H1 (cell line): Measurements from ENCODE around the gene LY86. TPM values are rescaled to one million over a fixed set of nuclear protein-coding genes. Genes with fewer than 3 reads are reported as not detected.

Experiments used
- CTCF ChIA-PET: fragments of 300-600 bp; sonication (Branson Sonifier 250); formaldehyde crosslinking; loops from one replicate; lab custom pipeline; 2021; ENCODE audit not compliant: partially characterized antibody; lab: Charles Lee
- POLR2A ChIA-PET: fragments of 300-600 bp; sonication (Branson Sonifier 250); formaldehyde crosslinking; loops from one replicate; lab custom pipeline; 2021; ENCODE audit warnings: inconsistent platforms; ENCODE audit not compliant: partially characterized antibody; lab: Charles Lee
- DNase-seq, 2 experiments: peaks; one replicate each; pipeline versions ENCODE4 v3.0.0 to v3.0.0-alpha.2; 2010 to 2022; ENCODE audit warnings: low spot score in 2 of 2, low read depth in 1 of 2, mixed read lengths in 1 of 2
- FAIRE-seq: peaks from 2 replicates; lab custom pipeline; 2011; peaks lifted over from hg19 to GRCh38; lab: Jason Lieb, UNC
- H2AFZ ChIP-seq: 2 replicates; pipeline ENCODE4 v1.8.1; 2012; ENCODE audit warnings: low read length, inconsistent platforms
- H2AK5ac ChIP-seq: 2 replicates; pipeline ENCODE4 v1.6.1; 2013; ENCODE audit warnings: low read depth, low read length
- H2BK120ac ChIP-seq: replicated peaks from 2 replicates; pipeline ENCODE3; 2013; ENCODE audit warnings: low read depth, low read length, inconsistent platforms
- H2BK12ac ChIP-seq: 2 replicates; pipeline ENCODE4 v1.6.1; 2013; ENCODE audit warnings: low read depth, low read length
- H2BK15ac ChIP-seq: 2 replicates; pipeline ENCODE4 v1.6.1; 2013; ENCODE audit warnings: low read length
- H2BK20ac ChIP-seq: 2 replicates; pipeline ENCODE4 v1.6.1; 2013; ENCODE audit warnings: low read length
- H2BK5ac ChIP-seq: 2 replicates; pipeline ENCODE4 v1.6.1; 2013; ENCODE audit warnings: low read depth, low read length
- H3K14ac ChIP-seq: 2 replicates; pipeline ENCODE4 v1.6.1; 2013; ENCODE audit warnings: inconsistent platforms; ENCODE audit not compliant: insufficient read length
- H3K18ac ChIP-seq: 2 replicates; pipeline ENCODE4 v1.6.1; 2013; ENCODE audit warnings: low read length; ENCODE audit errors: extremely low read depth
- H3K23ac ChIP-seq: 2 replicates; pipeline ENCODE4 v1.6.1; 2013; ENCODE audit warnings: inconsistent platforms; ENCODE audit not compliant: insufficient read length
- H3K23me2 ChIP-seq: 2 replicates; pipeline ENCODE4 v1.6.1; 2013; ENCODE audit warnings: low read depth, low read length
- H3K27ac ChIP-seq: 2 replicates; pipeline ENCODE4 v1.6.1; 2011; ENCODE audit warnings: low read depth, low read length, inconsistent platforms
- H3K27me3 ChIP-seq, 4 experiments: replicated peaks in 1 of 4; 1 replicate in 1 of 4; 2 replicates in 3 of 4; pipeline versions ENCODE4 v1.6.1 to v1.8.1; 2011 to 2013; ENCODE audit warnings: low read length in 3 of 4, mild to moderate bottlenecking in 3 of 4, inconsistent platforms in 2 of 4, mixed read lengths in 2 of 4, moderate library complexity in 1 of 4; ENCODE audit not compliant: control insufficient read depth in 3 of 4, insufficient read depth in 3 of 4; ENCODE audit errors: extremely low read depth in 1 of 4
- H3K36me3 ChIP-seq, 4 experiments: 2 replicates each; pipeline versions ENCODE4 v1.6.1 to v1.8.1; 2011 to 2013; ENCODE audit warnings: mild to moderate bottlenecking in 4 of 4, low read length in 3 of 4, moderate library complexity in 2 of 4, control low read depth in 1 of 4, inconsistent platforms in 1 of 4; ENCODE audit not compliant: insufficient read depth in 4 of 4, control insufficient read depth in 2 of 4
- H3K4ac ChIP-seq: replicated peaks from 2 replicates; pipeline ENCODE3; 2013; ENCODE audit warnings: low read length, low read depth, mixed read lengths, inconsistent platforms; ENCODE audit not compliant: insufficient read length
- H3K4me1 ChIP-seq, 4 experiments: replicated peaks in 1 of 4; 1 replicate in 1 of 4; 2 replicates in 3 of 4; pipeline versions ENCODE4 v1.6.1 to v1.8.1; 2011 to 2013; ENCODE audit warnings: low read length in 3 of 4, inconsistent platforms in 2 of 4, mixed read lengths in 1 of 4; ENCODE audit not compliant: insufficient read depth in 4 of 4, control insufficient read depth in 3 of 4
- H3K4me2 ChIP-seq, 2 experiments: 2 replicates each; pipeline versions ENCODE4 v1.6.1 to v1.8.1; 2011 to 2013; ENCODE audit warnings: low read depth in 2 of 2, low read length in 2 of 2, control low read depth in 1 of 2, inconsistent platforms in 1 of 2, mild to moderate bottlenecking in 1 of 2; ENCODE audit not compliant: insufficient read depth in 1 of 2
- H3K4me3 ChIP-seq, 4 experiments: fragments of 200-600, 300-600 bp in 1 of 4; sonication (generic), shearing (Covaris generic), sonication (Bioruptor Twin) in 1 of 4; 2 replicates each; pipeline versions ENCODE4 v1.5.1 to v1.8.1; 2011 to 2016; ENCODE audit warnings: low read length in 4 of 4, low read depth in 3 of 4, control low read depth in 2 of 4, inconsistent platforms in 2 of 4, mild to moderate bottlenecking in 2 of 4, mixed read lengths in 1 of 4, moderate library complexity in 1 of 4; ENCODE audit not compliant: insufficient read depth in 2 of 4; ENCODE audit errors: extremely low read depth in 1 of 4
- H3K56ac ChIP-seq: replicated peaks from 2 replicates; pipeline ENCODE3; 2013; ENCODE audit warnings: low read depth, mild to moderate bottlenecking, mixed read lengths, low read length, inconsistent platforms; ENCODE audit not compliant: insufficient read length
- H3K79me1 ChIP-seq: 2 replicates; pipeline ENCODE4 v1.6.1; 2013; ENCODE audit warnings: low read depth, low read length, control low read depth
- H3K79me2 ChIP-seq, 2 experiments: 2 replicates each; pipeline versions ENCODE4 v1.6.1 to v1.8.1; 2012 to 2013; ENCODE audit warnings: low read length in 2 of 2, mild to moderate bottlenecking in 2 of 2, inconsistent platforms in 1 of 2; ENCODE audit not compliant: insufficient read depth in 2 of 2, control insufficient read depth in 1 of 2
- H3K9ac ChIP-seq, 4 experiments: replicated peaks in 1 of 4; 1 replicate in 1 of 4; 2 replicates in 3 of 4; pipeline versions ENCODE4 v1.6.1 to v1.8.1; 2011 to 2013; ENCODE audit warnings: low read depth in 3 of 4, low read length in 3 of 4, control low read depth in 2 of 4, mild to moderate bottlenecking in 2 of 4, moderate library complexity in 2 of 4, inconsistent platforms in 1 of 4; ENCODE audit errors: extremely low read depth in 1 of 4
- H3K9me3 ChIP-seq, 2 experiments: 2 replicates each; pipeline versions ENCODE4 v1.6.1 to v1.8.1; 2012 to 2013; ENCODE audit warnings: mild to moderate bottlenecking in 2 of 2, moderate library complexity in 2 of 2, control low read depth in 1 of 2, inconsistent platforms in 1 of 2, low read depth in 1 of 2, low read length in 1 of 2, mixed read lengths in 1 of 2; ENCODE audit not compliant: insufficient read depth in 2 of 2
- H4K20me1 ChIP-seq, 2 experiments: replicated peaks in 1 of 2; 2 replicates each; pipeline versions ENCODE3 to v1.8.1; 2011 to 2013; ENCODE audit warnings: inconsistent platforms in 2 of 2, low read length in 2 of 2, mild to moderate bottlenecking in 1 of 2; ENCODE audit not compliant: insufficient read depth in 2 of 2, control insufficient read depth in 1 of 2
- H4K5ac ChIP-seq: 2 replicates; pipeline ENCODE4 v1.6.1; 2013; ENCODE audit warnings: low read length, low read depth, mixed read lengths, inconsistent platforms; ENCODE audit not compliant: insufficient read length
- H4K8ac ChIP-seq: 2 replicates; pipeline ENCODE4 v1.8.0; 2013; ENCODE audit warnings: mild to moderate bottlenecking, moderate library complexity, low read length, inconsistent platforms; ENCODE audit not compliant: insufficient read depth; ENCODE audit errors: extremely low read depth
- H4K91ac ChIP-seq: replicated peaks from 2 replicates; pipeline ENCODE3; 2013; ENCODE audit warnings: low read length, mixed read lengths, inconsistent platforms; ENCODE audit not compliant: insufficient read length
- ASH2L ChIP-seq: fragments of 200-600, 300-600 bp; sonication (generic); IDR thresholded peaks from one replicate; pipeline ENCODE4 v1.7.1; 2017; ENCODE audit warnings: low read length
- CHD2 ChIP-seq: IDR thresholded peaks from 2 replicates; pipeline ENCODE4 v1.6.1; 2012; ENCODE audit warnings: low read length, improper control_type of control experiment
- FOSL1 ChIP-seq: IDR thresholded peaks from 2 replicates; pipeline ENCODE4 v1.6.1; 2011; ENCODE audit warnings: mild to moderate bottlenecking, low read depth, low read length, moderate library complexity; ENCODE audit not compliant: insufficient read depth
- HDAC2 ChIP-seq, 2 experiments: fragments of 300-600 bp in 1 of 2; sonication (generic) in 1 of 2; IDR thresholded peaks; 2 replicates each; pipeline ENCODE4 v1.6.1; 2011 to 2012; ENCODE audit warnings: low read depth in 2 of 2, low read length in 2 of 2, mild to moderate bottlenecking in 2 of 2, moderate library complexity in 2 of 2, borderline replicate concordance in 1 of 2, inconsistent platforms in 1 of 2
- RNF2 ChIP-seq: fragments of 200-900, 300-1000 bp; sonication (generic); IDR thresholded peaks from 2 replicates; pipeline ENCODE4 v1.7.1; 2016; ENCODE audit warnings: borderline replicate concordance, low read depth, mild to moderate bottlenecking, antibody characterized with exemption, low read length; ENCODE audit not compliant: poor library complexity, severe bottlenecking; ENCODE audit errors: missing control alignments
- SIRT6 ChIP-seq: IDR thresholded peaks from one replicate; pipeline ENCODE4 v1.7.1; 2012; ENCODE audit warnings: low read length, inconsistent platforms
- TAF7 ChIP-seq: optimal IDR thresholded peaks from 2 replicates; pipeline ENCODE3; 2011; ENCODE audit warnings: low read depth, mild to moderate bottlenecking, inconsistent platforms, low read length, moderate library complexity, borderline replicate concordance
- TCF12 ChIP-seq: IDR thresholded peaks from 2 replicates; pipeline ENCODE4 v1.6.1; 2011; ENCODE audit warnings: low read depth, mild to moderate bottlenecking, low read length
- WGBS, 2 experiments: shearing (Covaris generic) in 1 of 2; methylation state at CpG; one replicate each; pipeline versions ENCODE4 v1.1.6 to v1.1.7; 2013 to 2015; ENCODE audit warnings: low lambda C conversion rate in 2 of 2, mixed read lengths in 2 of 2, inconsistent platforms in 1 of 2, low coverage in 1 of 2, missing lambda C conversion rate in 1 of 2; ENCODE audit not compliant: insufficient replicate concordance in 2 of 2, insufficient coverage in 1 of 2, insufficient read length in 1 of 2; ENCODE audit errors: extremely low coverage in 1 of 2, missing lambda C conversion rate in 1 of 2; 5-methylcytosine and 5-hydroxymethylcytosine counted together
- polyA plus RNA-seq, 7 experiments: library from polyadenylated mRNA; depleted of rRNA in 3 of 7; stranded (reverse) in 5 of 7; unstranded in 2 of 7; fragments of >200 nt in 5 of 7; fragments of 200-250 nt in 2 of 7; gene quantifications; 1 replicate in 5 of 7; 2 replicates in 1 of 7; 4 replicates in 1 of 7; pipeline versions ENCODE4 v1.2.1 to v1.2.3, GENCODE V29; 2011 to 2013; ENCODE audit warnings: missing spikeins in 2 of 7, mixed read lengths in 2 of 7
- total RNA-seq: library from RNA; stranded (reverse); fragmentation: NEBNext Ultra II Directional; extraction: Animal tissue kit (Norgen Biotek cat#: 25700); gene quantifications from 2 replicates; pipeline ENCODE4 v1.2.1, GENCODE V29; 2021
- TF ChIP-seq, protein P1 (sequence below): IDR thresholded peaks from 2 replicates; pipeline ENCODE4 v1.6.1; 2011; ENCODE audit warnings: low read depth, mild to moderate bottlenecking, low read length; ENCODE audit not compliant: insufficient read depth
- TF ChIP-seq, protein P2 (sequence below): IDR thresholded peaks from 2 replicates; pipeline ENCODE4 v1.6.1; 2012; ENCODE audit warnings: low read length, inconsistent platforms
- TF ChIP-seq, protein P3 (sequence below): IDR thresholded peaks from 2 replicates; pipeline ENCODE4 v1.6.1; 2012; ENCODE audit warnings: inconsistent platforms

The LY86 gene
- total and polyA plus RNA-seq, 2 of the 8 experiments (the other 6 are each of a cell fraction or from before 2014, with no cell fraction given): not detected

DNA sequence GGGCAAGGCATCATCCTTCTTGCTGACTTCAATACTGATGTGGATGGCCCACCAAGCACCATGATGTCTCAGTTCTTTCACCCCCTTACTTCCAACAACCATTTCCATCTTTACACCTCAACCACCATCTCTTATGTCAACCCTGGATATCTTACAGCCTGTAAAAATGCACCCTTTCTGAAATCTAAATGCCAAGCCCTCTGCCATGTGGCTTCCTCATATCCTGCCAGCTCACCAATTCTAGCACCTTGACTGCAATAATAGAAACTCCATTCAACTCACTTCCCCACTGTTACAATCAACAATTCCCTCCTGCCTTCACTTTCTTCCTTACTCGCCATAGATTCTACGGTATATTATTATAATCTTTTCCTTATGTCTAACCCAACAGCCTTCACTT, 57.9 kb downstream of the LY86 start:
- Histone ChIP-seq H3K79me2 (no peaks in the 10 kb centered on the region), H3K4me1 (no peaks in the 10 kb centered on the region), H2BK12ac (no peak overlapping the region), H4K8ac (no peak overlapping the region), H3K36me3 (no peaks in the 10 kb centered on the region), H3K23me2 (peaks cover 3% of the 10 kb centered on the region), H2BK5ac (no peak overlapping the region), H2BK120ac (no peak overlapping the region), H2BK15ac (no peak overlapping the region), H3K9ac (no peak overlapping the region), H2AK5ac (no peak overlapping the region), H3K56ac (no peak overlapping the region), H3K79me1 (no peaks in the 10 kb centered on the region), H3K23ac (no peak overlapping the region), H4K5ac (no peak overlapping the region), H2BK20ac (no peak overlapping the region), H4K20me1 (no peaks in the 10 kb centered on the region), H3K14ac (no peak overlapping the region), H3K9me3 (no peaks in the 10 kb centered on the region), H3K27ac (no peak overlapping the region), H2AFZ (no peak overlapping the region), H4K91ac (no peak overlapping the region), H3K4ac (no peak overlapping the region), H3K27me3 (no peaks in the 10 kb centered on the region; a peak in 2 of 7 replicates), H3K18ac (no peak overlapping the region), H3K4me2 (no peak overlapping the region), H3K4me3 (no peak overlapping the region)
- TF ChIP-seq TAF7 (no peak), ASH2L (no peak), RNF2 (no peak), SIRT6 (no peak), FOSL1 (no peak), HDAC2 (IDR thresholded peaks at IDR 0.05; ENCODE audit: borderline replicate concordance in 1 of 2, low read depth in 2 of 2, low read length in 2 of 2) (no peak), CHD2 (no peak), TCF12 (no peak)
- TF ChIP-seq, protein P1, sequence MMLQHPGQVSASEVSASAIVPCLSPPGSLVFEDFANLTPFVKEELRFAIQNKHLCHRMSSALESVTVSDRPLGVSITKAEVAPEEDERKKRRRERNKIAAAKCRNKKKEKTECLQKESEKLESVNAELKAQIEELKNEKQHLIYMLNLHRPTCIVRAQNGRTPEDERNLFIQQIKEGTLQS: no peak
- TF ChIP-seq, protein P2, sequence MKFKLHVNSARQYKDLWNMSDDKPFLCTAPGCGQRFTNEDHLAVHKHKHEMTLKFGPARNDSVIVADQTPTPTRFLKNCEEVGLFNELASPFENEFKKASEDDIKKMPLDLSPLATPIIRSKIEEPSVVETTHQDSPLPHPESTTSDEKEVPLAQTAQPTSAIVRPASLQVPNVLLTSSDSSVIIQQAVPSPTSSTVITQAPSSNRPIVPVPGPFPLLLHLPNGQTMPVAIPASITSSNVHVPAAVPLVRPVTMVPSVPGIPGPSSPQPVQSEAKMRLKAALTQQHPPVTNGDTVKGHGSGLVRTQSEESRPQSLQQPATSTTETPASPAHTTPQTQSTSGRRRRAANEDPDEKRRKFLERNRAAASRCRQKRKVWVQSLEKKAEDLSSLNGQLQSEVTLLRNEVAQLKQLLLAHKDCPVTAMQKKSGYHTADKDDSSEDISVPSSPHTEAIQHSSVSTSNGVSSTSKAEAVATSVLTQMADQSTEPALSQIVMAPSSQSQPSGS: no peak
- TF ChIP-seq, protein P3, sequence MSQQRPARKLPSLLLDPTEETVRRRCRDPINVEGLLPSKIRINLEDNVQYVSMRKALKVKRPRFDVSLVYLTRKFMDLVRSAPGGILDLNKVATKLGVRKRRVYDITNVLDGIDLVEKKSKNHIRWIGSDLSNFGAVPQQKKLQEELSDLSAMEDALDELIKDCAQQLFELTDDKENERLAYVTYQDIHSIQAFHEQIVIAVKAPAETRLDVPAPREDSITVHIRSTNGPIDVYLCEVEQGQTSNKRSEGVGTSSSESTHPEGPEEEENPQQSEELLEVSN: no peak
- FAIRE-seq (no peak), DNase-seq (no peak)
- ChIA-PET POLR2A (no interaction called here), CTCF (interaction anchor here (1.0 to 2.3 kb wide), 5 partner anchors 13 to 262 kb away, joined by 3 to 13 read pairs (median 3); no protein-coding TSS in a partner anchor)
- WGBS, 2 experiments: 96% methylated on average over 2 of the region's 2 CpGs; no CpG with 5 or more reads in 1 of the 2 experiments
